Caco-2 (cell line): ENCODE data around the gene CHMP6. TPM values are rescaled to one million over a fixed set of nuclear protein-coding genes. Genes with fewer than 3 reads are reported as not detected.

Experiments
- BruUV-seq: library from RNA; stranded (reverse); fragments of 400-500 nt; replicated peaks from 2 replicates; lab custom pipeline; 2021; lab: Mats Ljungman, UMichigan
- CTCF ChIA-PET: fragments of 300-600 bp; sonication (Branson Sonifier 250); formaldehyde crosslinking; loops from one replicate; lab custom pipeline; 2022; ENCODE audit warnings: antibody characterized with exemption; lab: Charles Lee
- POLR2A ChIA-PET: fragments of 300-600 bp; sonication (Branson Sonifier 250); formaldehyde crosslinking; loops from one replicate; lab custom pipeline; 2022; ENCODE audit warnings: antibody characterized with exemption; lab: Charles Lee
- DNase-seq, 2 experiments: peaks; one replicate each; pipeline versions ENCODE4 v3.0.0 to v3.0.0-alpha.2; 2020 to 2022
- H3K27me3 ChIP-seq: replicated peaks from 2 replicates; pipeline ENCODE4 v1.6.0; 2011; ENCODE audit warnings: low read length; ENCODE audit not compliant: control insufficient read depth, insufficient read depth
- H3K36me3 ChIP-seq: 2 replicates; pipeline ENCODE4 v1.5.1; 2011; ENCODE audit warnings: low read length; ENCODE audit not compliant: control insufficient read depth, insufficient read depth
- H3K4me1 ChIP-seq: fragments of 250-450 bp; sonication (Bioruptor Pico); 2 replicates; pipeline ENCODE4 v1.5.1; 2020; ENCODE audit warnings: mild to moderate bottlenecking
- H3K4me3 ChIP-seq: 2 replicates; pipeline ENCODE4 v1.5.1; 2011; ENCODE audit warnings: low read depth, mild to moderate bottlenecking, control low read depth, low read length
- H3K9me3 ChIP-seq: fragments of 250-450 bp; sonication (Bioruptor Pico); 2 replicates; pipeline ENCODE4 v1.5.1; 2020; ENCODE audit warnings: mild to moderate bottlenecking, moderate library complexity
- H3K27ac Mint-ChIP-seq: one replicate; pipeline ENCODE4 v1.8.0; 2022; ENCODE audit warnings: mixed read lengths; ENCODE audit not compliant: unreplicated experiment
- H3K27me3 Mint-ChIP-seq: one replicate; pipeline ENCODE4 v1.8.0; 2022; ENCODE audit warnings: mixed read lengths; ENCODE audit not compliant: insufficient read depth, unreplicated experiment
- H3K36me3 Mint-ChIP-seq: one replicate; pipeline ENCODE4 v1.8.0; 2022; ENCODE audit warnings: mild to moderate bottlenecking, mixed read lengths; ENCODE audit not compliant: insufficient read depth, unreplicated experiment
- H3K4me1 Mint-ChIP-seq: one replicate; pipeline ENCODE4 v1.8.0; 2022; ENCODE audit warnings: low read depth, mixed read lengths; ENCODE audit not compliant: unreplicated experiment
- H3K4me3 Mint-ChIP-seq: one replicate; pipeline ENCODE4 v1.8.0; 2022; ENCODE audit warnings: mild to moderate bottlenecking, moderate library complexity, mixed read lengths; ENCODE audit not compliant: unreplicated experiment
- H3K9me3 Mint-ChIP-seq: one replicate; pipeline ENCODE4 v1.8.0; 2022; ENCODE audit warnings: mixed read lengths; ENCODE audit not compliant: unreplicated experiment
- intact Hi-C: fragments of 100-400 bp; cut with micrococcal nuclease; formaldehyde crosslinking; loops from one replicate; pipeline ENCODE4 v1.10.0; 2022; ENCODE audit not compliant: unreplicated experiment
- total RNA-seq: library from RNA; stranded (reverse); gene quantifications from 2 replicates; pipeline ENCODE4 v1.2.3, GENCODE V29; 2022
- TF ChIP-seq, protein P1 (sequence below), 2 experiments: fragments of 200-600 bp in 1 of 2; IDR thresholded peaks; 1 replicate in 1 of 2; 2 replicates in 1 of 2; pipeline versions ENCODE4 v1.5.1 to v1.8.0; 2011 to 2022; ENCODE audit warnings: antibody characterized with exemption in 1 of 2, control low read depth in 1 of 2, inconsistent platforms in 1 of 2, low read depth in 1 of 2, low read length in 1 of 2, mild to moderate bottlenecking in 1 of 2, moderate library complexity in 1 of 2; ENCODE audit not compliant: insufficient read depth in 1 of 2, severe bottlenecking in 1 of 2, unreplicated experiment in 1 of 2

CHMP6 gene
- total RNA-seq, 1 experiment from 2014 or later: 23.2 TPM

DNA sequence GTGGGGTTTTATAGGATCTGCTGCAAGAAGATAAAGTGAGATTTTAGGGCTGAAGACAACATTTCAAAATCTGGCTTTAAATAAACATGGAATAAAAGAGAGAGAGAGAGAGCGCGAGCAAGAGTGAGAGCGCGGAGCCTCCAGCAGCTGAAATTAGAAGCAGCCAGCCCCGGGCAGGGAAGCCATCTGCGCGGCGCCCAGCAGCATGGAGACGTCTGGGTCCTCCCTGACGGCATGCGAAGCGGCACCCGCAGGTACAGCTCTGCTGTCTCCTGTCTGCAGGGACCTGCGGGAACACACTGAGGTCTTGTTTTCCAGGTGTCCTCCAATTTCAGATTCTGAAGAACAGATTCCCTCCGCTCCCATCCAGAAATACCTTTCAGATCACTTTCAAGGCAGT lies 35.4 kb downstream of the CHMP6 start:
- peaks cover 6% of the 10 kb centered on the region for H3K4me1 Mint-ChIP-seq
- peaks cover 11% of the 10 kb centered on the region for H3K36me3 Mint-ChIP-seq
- H3K27me3 Mint-ChIP-seq: no peaks in the 10 kb centered on the region
- BruUV-seq: no TSS peak
- H3K27ac Mint-ChIP-seq: no peak overlapping the region
- Histone ChIP-seq H3K4me3 (no peak overlapping the region), H3K27me3 (no peaks in the 10 kb centered on the region), H3K4me1 (no peaks in the 10 kb centered on the region), H3K9me3 (no peaks in the 10 kb centered on the region), H3K36me3 (no peaks in the 10 kb centered on the region)
- CTCF ChIA-PET: no interaction called here
- H3K9me3 Mint-ChIP-seq: peaks cover 10% of the 10 kb centered on the region
- no peak overlapping the region for H3K4me3 Mint-ChIP-seq
- POLR2A ChIA-PET: no interaction called here
- intact Hi-C loops: no loop called here
- DNase-seq: no peak
- TF ChIP-seq, protein P1, sequence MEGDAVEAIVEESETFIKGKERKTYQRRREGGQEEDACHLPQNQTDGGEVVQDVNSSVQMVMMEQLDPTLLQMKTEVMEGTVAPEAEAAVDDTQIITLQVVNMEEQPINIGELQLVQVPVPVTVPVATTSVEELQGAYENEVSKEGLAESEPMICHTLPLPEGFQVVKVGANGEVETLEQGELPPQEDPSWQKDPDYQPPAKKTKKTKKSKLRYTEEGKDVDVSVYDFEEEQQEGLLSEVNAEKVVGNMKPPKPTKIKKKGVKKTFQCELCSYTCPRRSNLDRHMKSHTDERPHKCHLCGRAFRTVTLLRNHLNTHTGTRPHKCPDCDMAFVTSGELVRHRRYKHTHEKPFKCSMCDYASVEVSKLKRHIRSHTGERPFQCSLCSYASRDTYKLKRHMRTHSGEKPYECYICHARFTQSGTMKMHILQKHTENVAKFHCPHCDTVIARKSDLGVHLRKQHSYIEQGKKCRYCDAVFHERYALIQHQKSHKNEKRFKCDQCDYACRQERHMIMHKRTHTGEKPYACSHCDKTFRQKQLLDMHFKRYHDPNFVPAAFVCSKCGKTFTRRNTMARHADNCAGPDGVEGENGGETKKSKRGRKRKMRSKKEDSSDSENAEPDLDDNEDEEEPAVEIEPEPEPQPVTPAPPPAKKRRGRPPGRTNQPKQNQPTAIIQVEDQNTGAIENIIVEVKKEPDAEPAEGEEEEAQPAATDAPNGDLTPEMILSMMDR (IDR thresholded peaks at IDR 0.05; ENCODE audit: insufficient read depth in 1 of 2, low read depth in 1 of 2, low read length in 1 of 2, severe bottlenecking in 1 of 2, unreplicated experiment in 1 of 2): no peak

DNA sequence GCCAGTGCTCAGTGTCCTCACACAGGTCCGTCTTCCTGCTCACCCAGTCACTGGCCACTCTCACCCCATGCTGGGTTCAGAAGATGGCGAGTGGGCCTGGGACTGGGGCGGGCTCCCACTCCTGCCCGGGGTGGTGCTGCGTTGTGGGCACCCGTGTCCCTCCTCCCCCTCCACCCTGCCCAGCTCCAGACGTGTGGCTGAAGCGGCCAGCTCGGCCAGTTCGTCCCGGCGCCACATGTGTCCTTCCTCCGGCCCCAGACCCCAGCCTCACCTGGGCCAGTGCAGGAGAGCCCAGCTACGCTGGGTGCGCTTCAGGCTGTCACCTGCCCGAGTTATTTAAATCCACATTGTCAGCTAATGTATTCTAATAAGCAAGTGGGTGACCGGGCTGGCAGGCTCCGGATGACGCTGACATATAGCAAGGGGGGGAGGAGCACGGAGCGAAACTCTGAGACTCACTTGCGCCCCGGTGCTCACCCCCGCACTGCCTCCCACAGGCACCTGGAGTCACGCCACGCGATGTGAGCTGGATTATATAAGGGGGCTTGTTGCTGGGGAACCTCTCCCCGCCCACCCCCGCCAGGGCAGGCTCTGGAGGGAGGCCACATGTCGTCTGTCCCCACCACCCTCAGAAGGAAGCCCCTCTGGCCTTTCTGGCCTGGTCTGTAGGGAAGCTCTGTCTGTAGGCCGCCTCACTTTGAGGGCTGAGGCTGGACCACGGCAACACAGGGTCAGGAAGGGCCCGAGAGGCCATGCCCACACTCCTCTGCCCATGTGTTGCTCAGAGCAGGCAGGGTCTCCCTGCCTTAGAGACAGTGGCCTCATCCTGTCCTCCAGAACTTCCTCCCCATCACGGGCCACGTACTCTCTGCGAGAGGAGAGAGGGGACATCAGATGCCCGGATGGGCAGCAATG lies 36.2 kb downstream of the CHMP6 start:
- peaks cover 6% of the 10 kb centered on the region for H3K4me1 Mint-ChIP-seq
- DNase-seq: no peak
- no peaks in the 10 kb centered on the region for H3K27me3 Mint-ChIP-seq
- Histone ChIP-seq H3K9me3 (no peaks in the 10 kb centered on the region), H3K36me3 (no peaks in the 10 kb centered on the region), H3K27me3 (no peaks in the 10 kb centered on the region), H3K4me3 (no peak overlapping the region), H3K4me1 (no peaks in the 10 kb centered on the region)
- TF ChIP-seq, protein P1 (IDR thresholded peaks at IDR 0.05; ENCODE audit: insufficient read depth in 1 of 2, low read depth in 1 of 2, low read length in 1 of 2, severe bottlenecking in 1 of 2, unreplicated experiment in 1 of 2): no peak
- intact Hi-C loops: no loop called here
- peaks cover 11% of the 10 kb centered on the region for H3K36me3 Mint-ChIP-seq
- ChIA-PET POLR2A (no interaction called here), CTCF (no interaction called here)
- H3K27ac Mint-ChIP-seq: no peak overlapping the region
- no peak overlapping the region for H3K4me3 Mint-ChIP-seq
- H3K9me3 Mint-ChIP-seq: peaks cover 10% of the 10 kb centered on the region
- BruUV-seq: no TSS peak

DNA sequence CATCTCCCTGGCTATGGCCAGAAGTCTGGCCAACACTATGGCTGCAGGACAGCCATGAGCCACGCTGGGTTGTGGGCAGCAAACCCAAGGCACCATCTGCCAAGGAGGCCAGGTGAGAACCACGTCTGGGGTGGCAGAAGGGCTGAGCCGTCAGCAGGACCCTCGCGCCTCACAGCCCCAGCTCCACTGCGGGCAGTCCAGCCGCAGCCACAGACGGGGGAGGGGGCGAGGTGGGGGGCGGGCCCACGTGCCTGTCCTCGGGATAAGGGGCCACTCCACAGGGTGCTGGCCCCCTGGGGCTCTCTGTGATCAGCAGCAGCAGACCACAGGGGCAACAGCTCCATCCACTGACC lies 36.8 kb downstream of the CHMP6 start:
- Histone ChIP-seq H3K27me3 (no peaks in the 10 kb centered on the region), H3K9me3 (no peaks in the 10 kb centered on the region), H3K36me3 (no peaks in the 10 kb centered on the region), H3K4me3 (no peak overlapping the region), H3K4me1 (no peaks in the 10 kb centered on the region)
- Mint-ChIP-seq H3K36me3 (peaks cover 11% of the 10 kb centered on the region), H3K9me3 (peaks cover 10% of the 10 kb centered on the region), H3K27ac (no peak overlapping the region), H3K27me3 (no peaks in the 10 kb centered on the region), H3K4me3 (no peak overlapping the region), H3K4me1 (peaks cover 11% of the 10 kb centered on the region)
- no TSS peak for BruUV-seq
- POLR2A ChIA-PET: no interaction called here
- CTCF ChIA-PET: no interaction called here
- TF ChIP-seq, protein P1 (IDR thresholded peaks at IDR 0.05; ENCODE audit: insufficient read depth in 1 of 2, low read depth in 1 of 2, low read length in 1 of 2, severe bottlenecking in 1 of 2, unreplicated experiment in 1 of 2): no peak
- intact Hi-C loops: no loop called here
- DNase-seq: no peak
